Gastrocnemius medialis (tissue), 4 donors: ENCODE data around the gene RAB3D.

Experiments
- CTCF ChIP-seq, 5 experiments: fragments of 450-650 bp in 3 of 5; fragments of 200-600 bp in 2 of 5; sonication (generic) in 2 of 5; IDR thresholded peaks in 4 of 5; conservative IDR thresholded peaks in 1 of 5; 1 replicate in 4 of 5; 2 replicates in 1 of 5; pipeline ENCODE4 v1.5.1; 2016 to 2019; ENCODE audit warnings: antibody characterized with exemption in 5 of 5, mild to moderate bottlenecking in 3 of 5, moderate library complexity in 3 of 5
- POLR2A ChIP-seq, 2 donors: fragments of 450-650 bp; IDR thresholded peaks; one replicate each; pipeline ENCODE4 v1.6.1; 2017; ENCODE audit warnings: antibody characterized with exemption in 2 of 2, mild to moderate bottlenecking in 2 of 2, moderate library complexity in 2 of 2

- TF ChIP-seq CTCF (IDR thresholded peaks at IDR 0.05 in 4 of 5, conservative IDR thresholded peaks at IDR 0.05 in 1 of 5) (no peak), POLR2A (IDR thresholded peaks at IDR 0.05) (no peak)
These were observed 45.3 kb upstream of the RAB3D start for GRCh38 chr19:11384778-11385129.
